Neural progenitor cell (in vitro differentiated cells): ENCODE results near the gene SPTLC1. TPM values are rescaled to one million over a fixed set of nuclear protein-coding genes. Genes with fewer than 3 reads are reported as not detected.

ENCODE experiments used
- DNase-seq: peaks from one replicate; pipeline ENCODE4 v3.0.0-alpha.2; 2016; ENCODE audit warnings: low spot score
- H2AFZ ChIP-seq: fragments of 200-600 bp; sonication (generic); replicated peaks from 2 replicates; pipeline ENCODE4 v1.6.1; 2016; ENCODE audit warnings: antibody characterized with exemption
- H3F3A ChIP-seq: fragments of 200-600 bp; sonication (generic); 2 replicates; pipeline ENCODE4 v1.6.1; 2016; ENCODE audit warnings: antibody characterized with exemption, low read depth
- H3K27ac ChIP-seq: fragments of 200-600 bp; sonication (generic); 2 replicates; pipeline ENCODE4 v1.5.1; 2016; ENCODE audit warnings: mild to moderate bottlenecking
- H3K27me3 ChIP-seq: fragments of 200-600 bp; sonication (generic); 2 replicates; pipeline ENCODE4 v1.6.1; 2016; ENCODE audit warnings: mild to moderate bottlenecking, moderate library complexity
- H3K36me3 ChIP-seq: fragments of 200-600 bp; sonication (generic); 2 replicates; pipeline ENCODE4 v1.5.1; 2016
- H3K4me1 ChIP-seq: fragments of 200-600 bp; sonication (generic); 2 replicates; pipeline ENCODE4 v1.6.1; 2016; ENCODE audit warnings: mixed run types
- H3K4me2 ChIP-seq: fragments of 200-600 bp; sonication (generic); 2 replicates; pipeline ENCODE4 v1.6.1; 2016
- H3K4me3 ChIP-seq: fragments of 200-600 bp; sonication (generic); 2 replicates; pipeline ENCODE4 v1.5.1; 2016
- H3K79me2 ChIP-seq: fragments of 200-600 bp; sonication (generic); 2 replicates; pipeline ENCODE4 v1.6.1; 2016; ENCODE audit warnings: low read depth
- H3K9ac ChIP-seq: fragments of 200-600 bp; sonication (generic); 2 replicates; pipeline ENCODE4 v1.6.1; 2016
- H3K9me3 ChIP-seq: fragments of 200-600 bp; sonication (generic); 2 replicates; pipeline ENCODE4 v1.5.1; 2016; ENCODE audit warnings: low read depth
- H4K20me1 ChIP-seq: fragments of 200-600 bp; sonication (generic); 2 replicates; pipeline ENCODE4 v1.6.1; 2016; ENCODE audit warnings: low read depth
- H3K27ac Mint-ChIP-seq: 3 replicates; pipeline ENCODE4 v1.8.0; 2021; ENCODE audit warnings: mixed read lengths
- H3K27me3 Mint-ChIP-seq: 2 replicates; pipeline ENCODE4 v1.8.0; 2022; ENCODE audit warnings: low read depth, mild to moderate bottlenecking, inconsistent platforms, moderate library complexity, mixed read lengths; ENCODE audit not compliant: insufficient read depth
- H3K36me3 Mint-ChIP-seq: 3 replicates; pipeline ENCODE4 v1.8.0; 2021; ENCODE audit warnings: mixed read lengths
- H3K4me1 Mint-ChIP-seq: 3 replicates; pipeline ENCODE4 v1.8.0; 2021; ENCODE audit warnings: mixed read lengths
- H3K4me3 Mint-ChIP-seq: 3 replicates; pipeline ENCODE4 v1.8.0; 2021; ENCODE audit warnings: mild to moderate bottlenecking, moderate library complexity, mixed read lengths
- H3K9me3 Mint-ChIP-seq: 3 replicates; pipeline ENCODE4 v1.8.0; 2020; ENCODE audit warnings: mixed read lengths
- CTCF ChIP-seq: fragments of 200-600 bp; sonication (generic); IDR thresholded peaks from 2 replicates; pipeline ENCODE4 v1.5.1; 2017; ENCODE audit warnings: antibody characterized with exemption, mild to moderate bottlenecking
- EZH2 ChIP-seq: fragments of 200-600 bp; sonication (generic); IDR thresholded peaks from 2 replicates; pipeline ENCODE4 v1.6.1; 2017; ENCODE audit warnings: antibody characterized with exemption, mild to moderate bottlenecking, moderate library complexity
- EZH2phosphoT487 ChIP-seq: fragments of 200-600 bp; sonication (generic); IDR thresholded peaks from 2 replicates; pipeline ENCODE4 v1.6.1; 2017; ENCODE audit warnings: antibody characterized with exemption
- total RNA-seq: library from RNA; depleted of rRNA; stranded (reverse); fragments of >200 nt; gene quantifications from 2 replicates; pipeline ENCODE4 v1.2.3, GENCODE V29; 2015; ENCODE audit warnings: low replicate concordance

The SPTLC1 gene
- total RNA-seq, 1 donor from 2014 or later, result 119 TPM

GRCh38 chr9:92095236-92095635 is 20.0 kb downstream of the SPTLC1 start:
- no peak overlapping the region for H3K4me2 ChIP-seq
- TF ChIP-seq CTCF, result no peak
- no peak for TF ChIP-seq EZH2
- TF ChIP-seq EZH2phosphoT487, result no peak
- H3K36me3 ChIP-seq, result no peaks in the 10 kb centered on the region
- peaks cover 7% of the 10 kb centered on the region for H4K20me1 ChIP-seq
- H3K4me1 ChIP-seq, result no peaks in the 10 kb centered on the region
- H3K79me2 ChIP-seq, result peaks cover 58% of the 10 kb centered on the region
- no peak overlapping the region for H3K9ac ChIP-seq
- Mint-ChIP-seq H3K27me3 (no peaks in the 10 kb centered on the region), H3K4me1 (no peaks in the 10 kb centered on the region), H3K27ac (no peak overlapping the region), H3K36me3 (peaks cover 11% of the 10 kb centered on the region), H3K4me3 (no peak overlapping the region), H3K9me3 (peaks cover 2% of the 10 kb centered on the region)
- no peak overlapping the region for H3K4me3 ChIP-seq
- no peaks in the 10 kb centered on the region for H3K27me3 ChIP-seq
- H3K27ac ChIP-seq, result no peak overlapping the region
- H2AFZ ChIP-seq, result no peak overlapping the region
- H3F3A ChIP-seq, result peaks cover 3% of the 10 kb centered on the region
- H3K9me3 ChIP-seq, result no peaks in the 10 kb centered on the region
- DNase-seq, result no peak

- peaks cover 13% of the 10 kb centered on the region for H3K36me3 Mint-ChIP-seq
- TF ChIP-seq EZH2phosphoT487 (no peak), CTCF (no peak), EZH2 (no peak)
- Histone ChIP-seq H3K4me2 (no peak overlapping the region), H3F3A (peaks cover 3% of the 10 kb centered on the region), H3K4me3 (no peak overlapping the region), H3K27ac (no peak overlapping the region), H3K9ac (no peak overlapping the region), H3K36me3 (no peaks in the 10 kb centered on the region), H3K4me1 (no peaks in the 10 kb centered on the region), H3K27me3 (no peaks in the 10 kb centered on the region), H3K9me3 (no peaks in the 10 kb centered on the region), H4K20me1 (peaks cover 7% of the 10 kb centered on the region), H3K79me2 (peaks cover 58% of the 10 kb centered on the region), H2AFZ (no peak overlapping the region)
- no peak for DNase-seq
- no peaks in the 10 kb centered on the region for H3K4me1 Mint-ChIP-seq
- H3K4me3 Mint-ChIP-seq, result no peak overlapping the region
- H3K27me3 Mint-ChIP-seq, result no peaks in the 10 kb centered on the region
- no peak overlapping the region for H3K27ac Mint-ChIP-seq
- H3K9me3 Mint-ChIP-seq, result peaks cover 2% of the 10 kb centered on the region
Measured at GRCh38 chr9:92094655-92095054, 20.6 kb downstream of the SPTLC1 start.

GRCh38 chr9:92077888-92078287 is 37.3 kb downstream of the SPTLC1 start:
- H3K4me1 Mint-ChIP-seq, result no peaks in the 10 kb centered on the region
- no peak overlapping the region for H3K27ac Mint-ChIP-seq
- no peaks in the 10 kb centered on the region for H3K9me3 Mint-ChIP-seq
- Histone ChIP-seq H3F3A (no peaks in the 10 kb centered on the region), H3K4me2 (no peak overlapping the region), H3K27ac (no peak overlapping the region), H3K27me3 (no peaks in the 10 kb centered on the region), H3K9ac (no peak overlapping the region), H3K79me2 (no peaks in the 10 kb centered on the region), H4K20me1 (no peaks in the 10 kb centered on the region), H3K9me3 (no peaks in the 10 kb centered on the region), H3K36me3 (no peaks in the 10 kb centered on the region), H2AFZ (no peak overlapping the region), H3K4me3 (no peak overlapping the region), H3K4me1 (no peaks in the 10 kb centered on the region)
- DNase-seq, result no peak
- TF ChIP-seq CTCF, result no peak
- TF ChIP-seq EZH2, result no peak
- H3K4me3 Mint-ChIP-seq, result no peak overlapping the region
- H3K27me3 Mint-ChIP-seq, result no peaks in the 10 kb centered on the region
- H3K36me3 Mint-ChIP-seq, result peaks cover 7% of the 10 kb centered on the region
